ENCODE measurements around the gene PIAS4.
A peak's percentile ranks its signal among the peaks of the same experiment; 100 is the strongest.

The PIAS4 gene

GRCh38 chr19:4060621-4061177, 53.2 kb downstream of the PIAS4 start:
- DNase-seq, result no peak

- no peak for DNase-seq
Observed at GRCh38 chr19:4061178-4061682, 53.7 kb downstream of the PIAS4 start.

- DNase-seq, result no peak
Observed at GRCh38 chr19:4061683-4062418, 54.3 kb downstream of the PIAS4 start.

DNA sequence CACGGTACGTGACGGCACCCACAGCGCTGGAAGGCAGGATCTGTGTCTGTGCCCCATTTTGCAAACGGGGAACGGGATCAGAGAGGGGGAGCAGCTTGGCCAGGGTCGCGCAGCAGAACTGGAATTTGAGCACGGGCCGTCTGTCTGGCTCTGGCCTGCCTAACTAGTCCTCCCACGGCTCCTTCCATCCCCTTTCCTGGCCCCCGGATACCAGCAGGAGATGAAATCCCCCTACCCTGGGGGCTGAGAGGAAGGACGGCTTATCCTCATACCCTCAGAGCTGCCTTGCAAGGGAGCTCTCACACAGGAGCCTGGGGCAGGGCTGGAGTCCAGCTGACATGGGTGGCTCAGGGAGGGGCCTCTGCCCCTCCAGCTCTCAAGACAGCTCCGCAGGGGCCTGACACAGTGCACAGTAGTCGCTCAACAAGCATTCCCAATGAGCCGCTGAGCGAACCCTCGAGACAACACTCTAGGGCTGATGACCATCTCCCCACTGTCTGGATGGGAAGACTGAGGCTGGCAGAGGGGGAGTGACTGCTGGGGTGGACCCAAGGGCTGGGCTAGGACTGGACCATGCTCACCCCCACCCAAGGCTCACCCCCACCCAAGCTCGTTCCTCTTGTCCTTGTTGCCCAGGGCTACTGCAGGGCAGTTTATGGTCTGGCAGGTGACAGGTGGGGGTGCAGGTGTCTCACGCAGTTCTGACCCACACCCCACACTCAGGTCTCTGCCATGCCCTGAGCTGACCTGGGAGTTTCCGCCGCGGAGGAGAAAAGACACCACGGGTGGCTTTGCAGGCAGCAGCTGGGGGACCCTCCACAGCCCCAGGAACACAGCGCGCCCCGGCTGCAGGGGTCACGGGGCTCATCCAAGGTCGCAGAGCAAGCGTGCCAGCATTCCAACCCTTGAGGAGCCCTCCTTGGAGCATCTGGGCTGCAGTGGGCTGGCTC, 55.2 kb downstream of the PIAS4 start:
- no peak for DNase-seq

DNA sequence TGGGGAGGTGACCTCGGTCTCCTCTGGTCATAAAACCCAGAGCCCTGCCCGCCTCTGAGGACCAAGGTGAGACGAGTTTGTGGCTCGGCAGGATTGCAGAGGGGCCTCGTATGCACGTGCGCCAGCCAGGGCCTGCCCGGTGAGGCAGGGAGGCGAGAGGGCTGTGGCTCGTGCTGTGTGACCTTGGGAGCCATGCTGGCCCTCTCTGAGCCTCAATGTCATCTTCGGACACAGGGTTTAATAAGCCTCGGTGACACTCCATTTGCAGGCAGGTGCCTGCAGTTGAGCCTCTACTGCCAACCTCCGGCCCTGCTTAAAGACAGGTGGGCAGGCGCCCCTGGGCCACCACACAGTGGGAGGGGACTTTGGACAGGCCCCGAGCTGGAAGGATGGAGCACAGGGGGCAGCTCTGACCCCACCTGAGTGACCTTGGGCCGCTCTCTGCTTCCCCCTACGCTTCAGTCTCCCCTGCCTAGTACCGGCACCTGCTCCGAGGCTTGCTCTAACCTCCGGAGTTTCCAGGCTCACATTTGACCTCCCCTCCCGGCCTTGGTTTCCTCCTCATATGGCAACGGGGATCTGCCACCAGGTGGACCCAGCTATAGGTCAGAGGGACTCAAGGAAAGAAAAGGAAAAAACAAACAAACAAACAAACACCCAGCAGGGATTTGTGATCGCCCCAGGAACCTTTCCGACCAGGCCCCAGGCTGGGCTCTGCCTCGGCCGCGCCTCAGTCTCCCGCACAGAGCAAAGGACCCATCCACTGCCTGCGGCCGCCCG, 56.0 kb downstream of the PIAS4 start:
- no peak for DNase-seq

- DNase-seq, result no peak
Observed at GRCh38 chr19:4064149-4064495, 56.6 kb downstream of the PIAS4 start.

DNA sequence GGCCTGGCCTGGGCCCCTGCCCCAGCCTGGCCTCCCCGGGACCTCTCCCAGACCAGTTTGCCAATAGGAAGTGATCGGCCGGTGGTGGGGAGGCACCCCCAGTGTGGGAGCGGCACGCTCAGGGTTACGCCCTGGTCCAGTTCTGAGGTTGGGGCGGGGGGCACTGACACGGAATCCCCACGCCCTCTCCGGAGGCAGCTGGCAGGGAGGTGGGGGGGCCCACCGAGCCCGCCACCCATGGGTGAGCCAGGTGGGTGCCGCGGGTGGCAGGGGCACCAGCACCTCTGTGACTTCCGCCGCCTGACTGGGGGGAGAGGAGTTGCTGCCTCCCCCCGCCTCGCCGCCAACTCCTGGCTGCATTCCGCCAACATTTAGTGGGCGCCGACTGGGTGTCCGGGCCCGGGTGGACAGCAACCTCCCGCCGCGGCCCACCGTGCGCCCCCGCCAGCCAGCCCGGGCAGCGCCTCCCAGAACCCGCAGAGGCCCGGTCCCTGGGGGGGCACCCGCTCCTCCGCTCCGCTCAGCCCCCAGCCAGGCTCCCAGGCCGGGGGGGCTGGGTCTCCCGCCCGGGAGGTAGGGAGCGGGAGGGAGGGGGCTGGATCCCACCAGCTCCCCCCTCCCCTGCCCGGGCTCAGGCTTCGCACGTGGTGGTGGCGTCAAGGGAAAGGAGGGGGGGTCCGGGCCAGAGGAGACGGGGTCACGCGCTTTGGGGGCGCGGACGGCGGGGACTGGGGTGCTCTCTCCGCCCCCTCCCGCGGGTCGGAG, 57.1 kb downstream of the PIAS4 start:
- DNase-seq, result peak; percentile 24

GRCh38 chr19:4065430-4066175, 58.1 kb downstream of the PIAS4 start:
- DNase-seq, result peak; percentile 98

DNA sequence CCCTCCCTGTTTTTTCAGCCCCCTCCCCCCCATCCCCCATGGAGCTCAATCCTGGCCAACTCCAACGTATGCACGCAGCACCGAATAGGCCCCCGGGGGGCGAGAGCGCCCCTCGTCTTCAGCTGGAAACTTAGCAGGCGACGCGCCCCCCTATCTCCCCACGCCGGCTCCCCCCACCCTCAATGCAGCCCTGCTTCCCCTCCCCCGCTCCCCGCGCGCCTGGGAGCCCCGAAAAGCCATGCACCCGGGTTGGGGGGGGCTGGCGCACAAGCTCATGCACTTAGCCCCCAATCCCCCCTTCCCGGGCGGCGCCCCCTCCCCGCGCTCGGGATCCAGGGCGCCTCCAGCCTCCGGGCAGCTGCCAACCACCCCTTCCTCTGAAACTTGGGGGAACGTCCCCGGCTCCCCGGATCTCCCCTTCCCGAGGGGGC, 58.7 kb downstream of the PIAS4 start:
- no peak for DNase-seq

DNA sequence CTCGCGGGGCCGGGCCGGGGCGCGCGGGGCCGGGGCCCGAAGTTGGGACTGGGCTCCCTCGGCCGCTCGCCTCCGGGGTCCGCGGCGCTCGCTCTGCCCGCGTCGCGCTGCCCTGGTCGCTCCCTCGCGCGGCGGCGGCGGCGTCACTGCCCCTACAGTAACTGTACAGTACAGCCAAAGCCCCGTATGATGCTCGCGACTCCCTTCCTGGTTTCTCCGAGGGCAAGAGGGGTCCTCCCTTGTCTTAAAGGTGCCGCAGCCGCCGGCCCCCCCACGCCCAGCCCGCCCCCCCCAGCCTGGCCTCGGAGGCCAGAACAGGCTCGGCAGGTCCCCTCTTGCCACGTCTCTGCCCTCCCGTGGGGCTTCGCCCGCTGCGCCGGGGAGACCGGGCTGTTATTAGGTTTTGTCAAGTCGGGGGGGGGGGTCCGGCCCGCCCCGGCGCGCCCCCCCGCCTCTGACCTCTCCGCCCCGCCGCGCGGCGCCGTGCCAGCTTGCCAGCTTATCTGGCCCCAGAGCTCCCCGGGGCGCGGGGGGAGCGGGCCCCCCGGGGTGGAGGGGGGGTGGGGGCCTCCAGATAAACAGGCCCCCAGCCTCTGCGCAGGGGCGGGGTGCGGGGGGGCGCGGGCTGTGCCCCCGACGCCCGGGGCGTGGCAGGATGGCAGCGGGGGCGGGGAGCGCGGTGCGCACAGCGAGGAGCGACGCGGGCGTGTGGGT, 59.3 kb downstream of the PIAS4 start, which contains the start of gene ZBTB7A:
Gene ZBTB7A, minus strand, starts transcription at position 218 of the 714 bp plus-strand sequence. CDS start 11,667 bp downstream, outside the sequence.
- DNase-seq, result peak; percentile 79

- DNase-seq, result no peak
Observed at GRCh38 chr19:4067396-4068046, 60.0 kb downstream of the PIAS4 start.

DNA sequence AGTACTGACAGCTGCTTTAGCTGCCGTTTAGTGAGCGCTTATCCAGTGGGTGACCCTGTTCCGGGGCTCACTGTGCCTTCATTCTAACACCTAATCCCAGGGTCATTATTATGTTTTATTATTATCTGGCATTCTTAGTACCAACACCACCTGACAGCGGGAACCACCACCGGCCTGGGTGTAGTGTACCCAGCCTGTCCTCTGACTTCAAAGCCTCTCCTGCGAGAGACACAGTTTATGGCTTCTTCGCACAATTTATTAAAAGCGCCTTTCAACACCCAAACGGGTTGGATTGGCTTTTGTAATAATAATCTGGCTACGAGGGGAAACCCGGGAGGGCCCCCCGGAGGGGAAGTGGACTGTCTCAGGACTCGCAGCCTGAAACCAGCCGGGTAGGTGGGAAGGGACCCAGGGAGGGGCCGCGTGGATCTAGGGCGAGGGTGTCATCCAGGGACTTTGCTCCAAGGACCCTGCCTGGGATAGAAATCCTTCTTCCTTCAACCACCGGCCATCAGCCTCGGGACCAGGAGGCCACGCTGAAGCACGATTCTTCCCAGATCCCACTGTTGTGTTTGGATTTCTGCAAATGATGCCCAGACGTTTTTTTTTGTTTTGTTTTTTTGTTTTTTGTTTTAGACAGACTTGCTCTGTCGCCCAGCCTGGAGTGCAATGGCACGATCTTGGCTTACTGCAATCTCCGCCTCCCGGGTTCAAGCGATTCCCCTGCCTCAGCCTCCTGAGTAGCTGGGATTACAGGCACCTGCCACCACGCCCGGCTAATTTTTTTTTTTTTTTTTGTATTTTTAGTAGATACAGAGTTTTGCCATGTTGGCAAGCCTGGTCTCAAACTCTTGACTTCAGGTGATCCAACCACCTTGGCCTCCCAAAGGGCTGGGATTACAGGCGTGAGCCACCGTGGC, 60.8 kb downstream of the PIAS4 start:
- DNase-seq, result peak; percentile 71

DNA sequence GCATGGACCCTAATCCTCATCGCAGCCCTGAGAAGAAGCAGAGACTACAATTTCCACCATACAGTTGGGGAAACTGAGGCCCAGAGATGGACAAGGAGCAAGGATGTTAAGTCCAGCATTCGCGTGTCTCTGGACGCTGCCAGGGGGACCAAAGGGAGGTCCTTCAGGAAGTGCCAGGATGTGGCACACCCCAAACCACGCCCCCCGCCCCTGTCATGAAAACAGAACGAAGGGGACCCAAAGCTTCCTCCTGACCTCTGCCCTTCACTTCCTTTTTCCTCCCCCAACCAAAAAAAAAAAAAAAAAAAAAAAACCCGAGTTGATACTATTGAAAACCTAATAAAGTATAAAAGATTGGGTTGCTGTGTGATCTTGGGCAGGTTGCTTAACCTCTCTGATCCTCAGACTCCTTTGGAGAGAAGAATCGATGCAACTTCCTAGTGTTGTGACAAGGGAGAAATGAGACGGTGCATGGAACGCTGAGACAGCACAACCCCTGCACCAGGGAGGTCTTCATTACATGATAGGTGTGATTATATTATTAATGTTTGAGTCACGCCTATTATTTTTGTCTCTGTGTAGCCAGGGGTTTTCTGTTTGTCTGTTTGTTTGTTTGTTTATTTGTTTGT, 61.9 kb downstream of the PIAS4 start:
- DNase-seq, result peak; percentile 72

- DNase-seq, result no peak
Observed at GRCh38 chr19:4071610-4072009, 64.1 kb downstream of the PIAS4 start.

GRCh38 chr19:4075373-4075772, 67.8 kb downstream of the PIAS4 start:
- peak; percentile 97 for DNase-seq

GRCh38 chr19:4077007-4077374, 69.5 kb downstream of the PIAS4 start:
- DNase-seq, result no peak

GRCh38 chr19:4077800-4078684, 70.5 kb downstream of the PIAS4 start:
- peak; percentile 86 for DNase-seq

All from inflammatory macrophage treated with lipopolysaccharide for 4 hours (primary cell).